NCI-H510A (cell line): Measurements from ENCODE around the gene METRNL.

Experiments
- DNase-seq: peaks from one replicate; lab custom pipeline; 2025; lab: John Stamatoyannopoulos, UW

Gene METRNL

DNA sequence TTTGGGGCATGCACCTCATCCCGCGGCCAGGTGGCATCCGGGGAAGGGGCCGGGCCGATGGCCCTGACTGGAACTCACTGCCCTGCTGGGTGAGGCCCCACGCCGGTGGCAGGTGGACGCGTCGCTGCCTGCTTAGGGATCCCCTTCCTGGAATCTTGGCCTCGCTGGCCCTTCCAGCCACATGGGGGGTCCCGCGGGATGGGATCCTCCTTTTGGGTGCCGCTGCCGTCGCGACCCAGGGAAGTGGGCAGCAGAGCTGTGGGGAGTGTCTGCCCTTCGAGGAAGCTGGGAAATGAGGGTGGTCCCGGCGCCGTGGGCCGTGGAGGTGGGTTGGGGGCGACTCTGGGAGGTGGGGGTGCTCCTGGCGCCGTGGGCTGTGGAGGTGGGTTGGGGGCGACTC, 12.8 kb downstream of the METRNL start:
- no peak for DNase-seq

DNA sequence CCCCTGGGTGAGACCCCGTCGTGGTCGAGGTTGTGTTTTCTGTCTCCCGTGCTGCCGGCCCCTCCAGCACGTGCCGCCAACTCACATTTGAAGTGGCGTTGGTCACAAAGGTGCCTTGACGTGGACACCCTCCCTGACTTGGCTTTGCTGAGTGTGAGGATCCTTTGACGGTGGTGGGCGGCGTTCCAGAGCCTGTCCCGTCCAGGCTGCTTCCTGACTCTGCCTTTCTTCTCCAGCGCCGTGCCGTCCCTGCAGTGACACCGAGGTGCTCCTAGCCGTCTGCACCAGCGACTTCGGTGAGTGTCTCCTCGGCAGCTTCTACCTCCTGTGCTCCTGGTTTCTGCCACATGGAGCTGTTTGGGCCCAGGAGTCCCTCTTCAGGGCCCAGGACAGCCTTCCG, 13.5 kb downstream of the METRNL start:
- no peak for DNase-seq

DNA sequence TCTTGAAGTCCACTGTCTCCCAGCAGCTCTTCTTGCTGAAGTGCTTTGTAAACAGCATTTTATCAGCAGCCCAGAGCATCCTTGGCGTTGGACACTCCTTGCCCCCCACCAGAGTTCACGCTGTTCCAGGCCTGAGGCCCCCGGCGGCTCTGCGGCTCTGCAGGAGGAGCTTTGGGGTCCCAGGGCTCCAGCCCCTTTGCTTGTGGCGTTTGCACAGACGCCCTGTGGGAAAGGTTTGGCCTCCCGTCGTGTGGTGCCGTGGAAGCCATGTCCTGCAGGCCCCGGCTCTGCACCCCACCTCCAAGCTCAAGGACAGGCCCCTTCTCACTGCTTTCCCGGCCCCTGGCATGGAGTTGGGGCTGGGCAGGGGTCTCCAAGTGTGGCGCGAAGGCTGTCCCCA, 14.1 kb downstream of the METRNL start:
- DNase-seq, result no peak

DNA sequence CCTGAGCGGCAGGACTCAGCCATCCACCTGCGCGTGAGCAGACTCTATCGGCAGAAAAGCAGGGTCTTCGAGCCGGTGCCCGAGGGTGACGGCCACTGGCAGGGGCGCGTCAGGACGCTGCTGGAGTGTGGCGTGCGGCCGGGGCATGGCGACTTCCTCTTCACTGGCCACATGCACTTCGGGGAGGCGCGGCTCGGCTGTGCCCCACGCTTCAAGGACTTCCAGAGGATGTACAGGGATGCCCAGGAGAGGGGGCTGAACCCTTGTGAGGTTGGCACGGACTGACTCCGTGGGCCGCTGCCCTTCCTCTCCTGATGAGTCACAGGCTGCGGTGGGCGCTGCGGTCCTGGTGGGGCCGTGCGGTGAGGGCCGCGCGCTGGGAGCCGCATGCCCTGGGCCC, 14.9 kb downstream of the METRNL start:
- DNase-seq, result no peak

DNA sequence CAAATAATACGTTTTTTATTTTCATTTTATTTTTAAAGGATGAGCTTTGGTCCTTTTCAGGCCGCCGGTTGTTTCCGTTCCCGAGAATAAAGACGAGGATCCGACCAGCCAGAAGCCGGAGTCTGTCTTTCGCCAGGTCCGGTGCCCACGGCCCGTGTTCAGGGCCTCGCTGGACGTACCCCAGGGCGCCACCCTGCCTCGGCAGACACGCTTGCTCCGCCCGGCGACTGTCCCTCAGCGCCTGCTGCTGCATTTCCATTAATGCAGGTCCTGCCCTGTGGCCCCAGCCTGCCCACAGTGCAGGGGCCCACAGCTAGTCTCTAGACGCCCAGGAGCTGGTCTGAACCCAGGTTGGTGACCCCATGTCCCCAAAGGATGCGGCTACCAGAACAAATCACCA, 15.6 kb downstream of the METRNL start:
- no peak for DNase-seq

DNA sequence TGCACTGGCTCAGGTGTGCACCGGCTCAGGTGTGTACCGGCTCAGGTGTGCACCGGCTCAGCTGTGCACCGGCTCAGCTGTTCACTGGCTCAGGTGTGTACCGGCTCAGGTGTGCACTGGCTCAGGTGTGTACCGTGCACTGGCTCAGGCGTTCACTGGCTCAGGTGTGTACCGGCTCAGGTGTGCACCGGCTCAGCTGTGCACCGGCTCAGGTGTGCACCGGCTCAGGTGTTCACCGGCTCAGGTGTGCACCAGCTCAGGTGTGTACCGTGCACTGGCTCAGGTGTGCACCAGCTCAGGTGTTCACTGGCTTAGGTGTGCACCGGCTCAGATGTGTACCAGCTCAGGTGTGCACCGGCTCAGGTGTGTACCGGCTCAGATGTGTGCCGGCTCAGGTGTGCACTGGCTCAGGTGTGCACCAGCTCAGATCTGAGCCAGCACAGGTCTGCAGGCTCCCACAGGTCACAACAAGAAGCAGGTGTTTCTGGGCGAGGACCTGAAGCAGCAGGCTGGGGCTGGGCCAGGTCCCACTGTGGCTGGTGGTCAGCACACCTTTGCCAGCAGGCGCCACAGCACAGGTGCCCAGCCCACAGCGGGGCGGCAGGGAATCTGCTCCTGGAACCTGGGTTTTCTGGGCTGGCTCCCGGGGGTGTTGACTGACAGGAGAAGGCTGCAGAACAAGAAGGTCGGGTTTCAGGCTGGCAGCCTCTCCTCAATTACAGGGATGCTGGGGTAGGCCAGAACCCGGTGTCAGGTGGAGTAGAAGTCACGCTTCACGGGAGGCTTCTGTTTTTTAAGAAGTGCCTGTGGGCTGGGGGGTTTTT, 17.2 kb downstream of the METRNL start:
- peak; percentile 64 for DNase-seq

DNA sequence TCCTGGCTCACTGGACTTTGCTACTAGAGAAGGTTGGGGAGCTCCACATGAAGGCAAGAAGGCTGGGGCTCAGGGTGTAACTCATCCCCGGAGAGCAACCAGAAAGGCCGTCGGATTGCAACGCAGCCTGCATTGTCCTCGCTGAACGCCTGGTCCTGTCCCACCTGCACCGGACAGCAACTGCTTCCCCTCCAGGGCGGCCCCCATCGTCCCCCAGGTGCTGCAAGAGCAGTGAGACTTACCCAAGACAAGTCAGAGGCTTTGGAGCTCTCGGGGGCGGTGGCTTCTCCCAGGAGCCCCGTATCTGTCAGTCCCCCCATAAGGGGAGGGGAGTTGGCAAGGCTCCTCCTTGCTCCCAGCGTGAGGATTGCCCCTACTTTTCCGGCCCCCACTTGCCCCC, 18.4 kb downstream of the METRNL start:
- no peak for DNase-seq

DNA sequence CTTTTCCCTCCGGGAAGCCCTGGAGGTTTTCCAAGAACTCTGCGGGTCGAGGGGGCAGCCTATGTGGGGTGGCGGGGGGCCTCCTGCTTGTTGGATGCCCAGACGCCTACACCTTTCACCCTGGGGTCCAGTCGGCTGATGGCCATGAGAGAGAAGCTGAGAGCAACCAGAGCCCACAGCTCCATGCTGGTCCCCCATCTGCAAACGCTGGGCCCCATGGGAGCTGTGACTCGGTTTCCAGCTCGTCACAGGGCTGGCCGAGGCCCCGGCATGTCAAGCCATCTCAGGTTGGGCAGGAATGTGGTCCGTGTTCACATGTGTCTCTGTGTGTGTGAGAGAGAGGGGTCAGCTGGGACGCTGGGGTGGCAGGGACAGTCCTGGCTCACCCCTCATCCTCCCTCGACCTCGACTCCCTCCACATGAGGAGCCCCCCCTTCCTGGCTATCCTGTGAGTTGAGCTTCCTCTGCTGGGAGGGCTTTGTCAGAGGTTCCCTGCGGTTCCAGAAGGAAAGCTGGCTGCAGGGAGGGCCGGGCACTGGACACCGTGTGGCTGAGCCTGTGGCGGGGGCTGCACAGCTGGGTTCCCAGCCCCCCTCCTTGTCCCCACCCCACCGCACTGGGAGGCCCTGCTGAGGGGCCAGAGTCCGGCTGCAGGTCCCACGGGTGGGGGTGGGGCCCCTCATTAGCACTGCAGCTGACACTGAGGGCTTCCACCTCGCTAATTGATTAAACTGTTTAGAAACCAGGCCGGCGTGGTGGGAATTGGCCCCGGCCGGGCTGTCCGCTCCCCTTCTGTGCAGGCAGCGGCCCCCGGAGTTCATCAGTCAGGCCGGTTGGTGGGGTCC, 19.1 kb downstream of the METRNL start:
- DNase-seq, result no peak

DNA sequence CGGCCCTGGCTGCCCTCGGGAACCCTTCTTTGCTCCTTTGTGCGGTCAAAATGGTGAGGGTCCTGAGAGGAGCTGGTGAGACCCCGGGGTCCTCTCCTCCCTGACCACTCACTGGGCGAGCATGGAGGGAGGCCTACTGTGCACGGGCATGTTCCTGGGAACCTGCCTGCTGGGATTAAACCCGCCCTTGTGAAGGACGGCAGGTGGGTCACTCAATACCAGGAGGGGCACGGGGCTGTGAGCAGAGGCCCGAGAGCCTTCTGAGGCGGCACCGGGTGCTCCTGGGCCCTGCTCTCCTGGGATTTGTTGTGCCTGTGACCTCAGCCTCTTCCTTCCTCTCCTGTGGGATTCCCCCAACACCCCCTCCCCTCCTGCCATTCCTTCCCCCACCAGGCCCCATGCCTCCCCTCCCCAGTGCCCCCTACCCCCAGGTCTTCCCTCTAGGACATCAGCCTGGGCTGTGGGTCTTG, 19.7 kb downstream of the METRNL start:
- no peak for DNase-seq

DNA sequence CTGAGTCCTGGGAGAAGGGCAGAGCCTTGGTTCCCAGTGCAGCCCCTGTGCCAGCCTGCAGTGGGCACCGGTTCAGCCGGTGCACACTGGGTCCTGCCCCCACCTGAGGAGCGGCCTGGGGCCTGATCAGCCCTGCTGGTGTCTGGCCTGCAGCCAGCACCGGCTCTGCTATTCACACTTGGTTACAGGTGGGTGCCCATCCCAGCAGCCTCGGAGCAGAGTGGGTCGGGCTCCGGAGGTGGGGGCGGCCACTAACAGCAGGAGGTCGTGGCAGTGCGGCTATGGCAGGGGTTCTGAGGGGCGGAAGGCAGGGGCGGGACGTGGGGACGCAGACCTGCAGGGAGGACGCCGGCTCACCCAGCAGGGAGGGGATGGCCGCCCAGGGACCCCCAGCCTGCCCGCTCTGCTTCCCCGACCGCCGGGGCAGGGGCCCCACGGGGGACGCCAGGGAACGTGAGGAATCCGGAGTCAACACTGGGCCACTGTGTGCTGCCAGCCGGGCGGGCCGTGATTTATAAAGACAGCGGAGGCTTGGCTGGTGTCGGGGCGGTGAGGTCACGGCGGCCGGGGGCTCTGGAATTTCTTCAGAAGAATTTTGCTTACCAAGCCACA, 20.3 kb downstream of the METRNL start:
- no peak for DNase-seq

DNA sequence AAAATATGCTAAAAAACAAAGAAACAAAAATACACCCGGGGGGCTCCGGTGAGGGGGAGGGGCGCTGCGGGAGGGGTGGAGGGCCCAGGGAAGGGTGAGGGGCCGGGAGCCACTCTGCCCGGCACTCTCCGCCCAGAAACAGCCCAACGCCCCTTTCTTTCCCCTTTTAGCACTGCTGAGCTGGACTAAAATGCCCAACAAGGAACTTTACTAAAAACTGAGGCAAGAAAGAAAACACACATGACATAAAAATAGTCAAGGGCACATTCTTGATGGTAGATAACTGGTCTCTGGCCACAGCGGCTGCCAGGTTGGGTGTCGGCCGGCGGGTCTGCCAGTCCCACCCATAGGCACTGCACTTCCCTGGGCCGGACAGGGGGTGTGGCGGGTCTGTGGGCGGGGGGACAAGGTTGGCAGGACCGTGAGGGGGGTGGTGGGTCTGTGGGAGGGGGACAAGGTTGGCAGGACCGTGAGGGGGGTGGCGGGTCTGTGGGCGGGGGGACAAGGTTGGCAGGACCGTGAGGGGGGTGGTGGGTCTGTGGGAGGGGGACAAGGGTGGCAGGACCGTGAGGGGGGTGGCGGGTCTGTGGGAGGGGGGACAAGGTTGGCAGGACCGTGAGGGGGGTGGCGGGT, 20.9 kb downstream of the METRNL start:
- DNase-seq, result no peak

DNA sequence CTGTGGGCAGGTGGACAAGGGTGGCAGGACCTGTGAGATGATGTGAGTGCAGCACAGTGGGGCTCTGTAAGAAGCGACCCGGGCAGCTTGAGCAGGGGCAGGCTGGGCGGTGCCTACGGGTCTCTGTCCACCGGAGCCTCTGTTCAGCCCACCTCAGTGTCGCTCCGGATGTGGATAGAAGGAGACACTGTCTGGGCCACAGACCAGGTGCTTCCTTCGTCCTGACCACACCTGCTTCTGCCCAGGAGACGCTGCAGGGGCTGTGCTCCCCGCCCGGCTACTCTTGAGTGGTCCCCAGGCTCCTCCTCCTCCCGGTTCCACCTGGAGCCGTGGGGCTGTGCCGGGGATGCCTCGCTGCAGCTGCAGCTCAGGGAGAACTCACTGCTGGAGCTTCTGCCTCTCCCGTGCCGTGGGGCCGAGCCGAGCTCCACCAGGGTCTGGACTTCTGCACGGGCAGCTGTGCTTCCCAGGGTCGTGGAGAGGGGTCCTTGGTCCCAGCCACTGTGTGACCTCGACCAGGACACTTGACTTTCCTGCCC, 21.5 kb downstream of the METRNL start:
- DNase-seq, result peak; percentile 69

DNA sequence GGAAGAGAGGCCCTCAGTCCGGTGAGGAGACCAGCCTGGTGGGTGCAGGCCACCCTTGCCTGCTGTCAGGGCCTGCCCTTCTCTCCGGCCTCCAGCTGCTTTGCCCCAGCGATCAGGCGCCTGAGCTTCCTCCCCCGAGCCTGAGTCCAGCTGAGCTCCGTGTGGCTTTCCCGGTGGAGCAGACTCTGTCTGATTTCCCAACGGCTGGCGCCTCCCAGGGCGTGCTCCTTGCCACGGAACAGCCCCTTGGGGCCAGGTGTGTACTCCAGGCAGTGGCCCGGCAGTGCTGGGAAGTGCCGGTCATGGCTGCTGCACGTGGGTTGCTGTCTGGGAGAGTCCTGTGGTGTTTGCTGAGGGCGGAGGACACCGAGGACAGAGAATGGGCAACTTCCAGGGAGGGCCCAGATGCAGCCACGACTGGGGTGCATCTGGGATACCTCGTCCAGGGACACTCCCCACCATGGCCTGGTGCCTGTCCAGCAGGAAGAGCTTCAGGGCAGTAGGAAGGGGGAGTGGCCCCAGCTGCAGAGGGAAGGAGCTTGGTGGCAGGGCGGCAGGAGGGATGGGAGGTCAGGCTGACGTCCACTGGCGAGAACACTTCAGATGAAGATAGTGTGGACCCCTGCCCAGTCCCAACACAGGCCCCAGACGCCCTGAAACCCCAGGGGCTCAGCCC, 22.5 kb downstream of the METRNL start:
- no peak for DNase-seq

DNA sequence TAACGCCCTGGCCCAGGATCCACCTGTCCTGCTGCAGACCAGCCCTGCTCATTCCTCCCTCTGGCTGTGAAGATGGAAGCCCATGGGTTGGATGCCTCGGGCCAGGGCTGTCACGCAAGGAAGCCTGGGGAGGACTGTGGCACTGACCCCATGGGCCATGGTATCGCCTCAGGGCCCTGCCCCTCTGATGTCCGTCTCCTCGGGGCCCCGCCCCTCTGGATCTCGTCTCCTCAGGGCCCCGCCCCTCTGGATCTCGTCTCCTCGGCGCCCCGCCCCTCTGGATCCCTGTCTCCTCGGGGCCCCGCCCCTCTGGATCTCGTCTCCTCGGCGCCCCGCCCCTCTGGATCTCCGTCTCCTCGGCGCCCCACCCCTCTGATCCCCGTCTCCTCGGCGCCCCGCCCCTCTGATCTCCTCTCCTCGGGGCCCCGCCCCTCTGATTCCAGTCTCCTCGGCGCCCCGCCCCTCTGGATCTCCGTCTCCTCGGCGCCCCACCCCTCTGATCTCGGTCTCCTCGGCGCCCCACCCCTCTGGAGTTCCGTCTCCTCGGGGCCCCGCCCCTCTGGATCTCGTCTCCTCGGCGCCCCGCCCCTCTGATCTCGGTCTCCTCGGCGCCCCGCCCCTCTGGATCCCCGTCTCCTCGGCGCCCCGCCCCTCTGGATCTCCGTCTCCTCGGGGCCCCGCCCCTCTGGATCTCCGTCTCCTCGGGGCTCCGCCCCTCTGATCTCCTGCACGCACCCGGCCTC, 24.0 kb downstream of the METRNL start:
- DNase-seq, result no peak

DNA sequence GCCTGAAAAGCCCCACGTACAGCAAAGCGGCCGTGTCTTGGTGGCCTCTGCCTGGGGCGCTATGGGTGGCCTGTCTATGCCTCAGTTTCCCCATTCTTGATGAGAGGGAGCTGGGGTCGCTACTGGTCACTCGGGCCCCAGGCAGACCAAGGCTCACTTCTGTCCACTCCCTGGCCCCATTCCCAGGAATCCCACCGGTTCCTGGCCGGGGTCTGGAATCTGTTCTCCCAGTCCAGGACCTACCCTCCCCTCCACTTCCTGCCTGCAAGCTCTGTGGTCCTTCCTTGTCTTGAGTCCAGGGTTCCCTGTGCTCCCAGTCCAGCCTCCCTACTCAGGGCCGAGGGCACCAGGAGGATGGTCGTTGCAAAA, 24.5 kb downstream of the METRNL start:
- no peak for DNase-seq

DNA sequence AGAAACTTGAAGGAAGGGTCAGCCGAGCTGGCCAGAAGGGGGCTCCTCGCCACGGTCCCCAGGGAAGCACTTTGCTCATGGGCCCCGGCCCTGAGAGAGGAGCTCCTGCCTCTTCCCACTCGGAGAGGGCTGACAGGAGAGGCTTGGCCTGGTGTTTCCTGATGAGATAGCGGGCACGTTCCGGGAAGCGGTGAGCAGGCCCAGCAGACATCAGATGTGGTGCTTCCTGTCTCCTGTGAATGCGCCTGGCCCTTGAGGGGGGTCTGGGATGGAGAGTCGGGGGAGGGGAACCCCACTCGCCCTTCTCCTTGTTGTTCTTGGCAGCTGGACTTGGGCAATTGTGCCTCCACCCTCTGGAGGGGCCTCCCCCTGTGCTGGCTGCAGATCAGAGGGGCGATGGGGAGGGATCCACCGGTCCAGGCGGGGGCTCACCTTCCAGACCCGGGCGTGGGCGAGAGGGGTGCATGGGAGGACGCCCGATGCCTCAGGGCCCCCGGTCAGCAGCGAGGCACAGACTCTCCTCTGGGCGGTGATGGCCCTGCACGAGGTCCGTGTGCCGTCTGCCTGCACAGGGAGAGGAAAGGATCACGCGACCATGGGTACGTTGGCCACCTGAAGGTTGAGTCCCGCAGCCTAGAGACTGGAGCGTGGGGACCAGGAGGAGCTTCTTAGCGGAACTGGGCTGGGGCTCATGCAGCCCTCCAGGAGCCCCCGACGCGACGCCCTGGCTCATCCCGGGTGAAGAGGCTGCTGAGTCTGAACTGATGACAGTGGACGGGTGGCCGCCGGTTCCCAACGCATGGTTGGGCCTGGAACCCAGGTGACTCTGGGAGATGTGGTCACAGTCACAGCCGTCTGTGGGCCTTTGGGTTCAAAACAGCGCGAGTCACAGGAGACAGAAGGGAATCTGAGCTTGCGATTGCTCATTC, 25.4 kb downstream of the METRNL start:
- DNase-seq, result no peak

DNA sequence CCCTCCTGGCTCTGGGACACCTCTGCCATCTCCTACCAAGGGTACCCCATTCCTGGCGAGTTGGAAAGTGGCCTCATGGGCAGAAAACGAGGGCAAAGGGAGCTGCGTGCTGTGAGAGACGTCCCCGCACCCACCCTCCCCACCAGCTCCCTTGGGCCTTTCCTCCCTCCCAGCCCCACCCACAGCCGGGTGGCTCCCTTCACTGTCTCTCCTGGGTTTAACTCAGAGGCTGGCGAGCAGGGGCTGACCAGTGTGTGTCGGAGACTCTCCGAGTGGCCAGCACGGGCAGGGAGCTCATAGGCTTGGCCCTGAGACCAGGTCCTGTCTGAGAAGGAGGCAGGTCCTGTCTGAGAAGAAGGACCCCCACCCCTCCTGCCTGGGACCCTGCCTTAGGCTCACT, 26.1 kb downstream of the METRNL start:
- no peak for DNase-seq

DNA sequence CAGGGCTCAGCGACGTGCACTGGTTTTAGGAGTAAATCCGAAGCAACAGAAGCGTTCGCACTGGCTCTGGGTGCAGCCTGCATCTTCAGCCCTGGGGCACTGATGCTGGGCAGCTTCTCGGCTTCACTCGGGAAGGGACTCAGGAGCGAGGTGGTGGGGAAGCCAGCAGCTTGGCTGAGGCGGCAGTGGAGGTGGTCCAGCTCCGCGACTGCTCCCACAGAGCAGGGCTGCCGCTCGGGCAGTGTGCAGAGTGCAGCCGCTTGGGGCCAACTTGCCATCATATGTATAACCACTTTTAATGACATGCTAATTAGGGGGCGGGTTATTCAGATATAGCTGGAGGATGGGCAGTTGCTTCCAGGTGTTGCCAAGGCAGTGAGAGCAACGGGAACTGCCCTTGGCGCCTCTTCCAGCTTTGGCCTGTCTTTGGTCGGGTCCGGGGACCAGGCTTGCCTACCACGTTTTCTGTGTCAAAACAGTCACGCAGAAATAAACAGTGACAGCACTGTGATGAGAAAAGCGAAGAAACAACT, 26.7 kb downstream of the METRNL start:
- DNase-seq, result no peak

DNA sequence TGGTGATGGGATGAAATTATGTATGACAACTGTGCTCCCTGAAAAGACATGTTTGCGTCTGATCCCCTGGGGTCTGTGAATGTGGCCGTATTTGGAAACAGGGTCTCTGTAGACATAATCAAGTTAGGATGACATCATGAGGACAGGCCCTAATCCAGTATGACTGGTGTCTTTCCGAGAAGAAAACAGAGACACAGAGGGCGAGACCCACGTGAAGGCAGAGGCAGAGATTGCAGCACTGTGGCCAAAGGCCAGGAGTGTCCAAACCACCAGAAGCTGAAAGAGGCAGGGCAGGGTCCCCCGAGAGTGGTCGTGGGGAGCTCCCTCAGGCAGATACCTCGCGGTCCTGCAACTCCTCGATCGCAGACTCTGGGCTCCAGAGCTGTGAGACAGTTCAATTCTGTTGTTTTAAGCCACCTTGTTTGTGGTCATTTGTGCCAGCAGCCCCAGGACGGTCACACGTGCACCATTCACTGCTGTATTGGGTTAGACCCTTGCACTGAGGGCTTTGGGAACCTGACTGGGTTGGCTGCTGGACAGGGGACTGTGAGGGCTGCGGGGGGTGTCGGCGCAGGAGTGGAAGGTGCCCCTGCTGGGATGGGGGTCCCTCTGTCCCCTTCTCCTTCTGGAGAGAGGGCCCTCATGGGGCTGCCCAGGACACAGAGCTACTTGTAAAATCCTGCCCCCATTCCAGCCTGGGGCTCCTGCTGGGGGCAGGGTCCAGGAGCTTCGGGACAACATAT, 27.7 kb downstream of the METRNL start:
- DNase-seq, result no peak
